A549 (cell line): ENCODE measurements around the gene MAPRE3. TPM values are rescaled to one million over a fixed set of nuclear protein-coding genes. Genes with fewer than 3 reads are reported as not detected.

Source experiments
- ATAC-seq, 2 experiments: fragments of 200-7000 bp in 1 of 2; fragments of >200 bp in 1 of 2; cut with Nextera tagmentation in 1 of 2; cut with Tn5 transposase in 1 of 2; 3 replicates each; pipeline versions ENCODE4 v1.8.0 to v1.9.1; 2018 to 2020; ENCODE audit warnings: mild to moderate bottlenecking in 1 of 2, moderate library complexity in 1 of 2
- CTCF ChIA-PET: fragments of 300-600 bp; sonication (Branson Sonifier 250); formaldehyde crosslinking; extraction: SDS; loops from one replicate; lab custom pipeline; 2021; ENCODE audit warnings: antibody characterized with exemption, inconsistent platforms; lab: Yijun Ruan, JAX
- POLR2A ChIA-PET: fragments of 350-600 bp; formaldehyde crosslinking; extraction: SDS; loops from one replicate; lab custom pipeline; 2021; ENCODE audit warnings: antibody characterized with exemption, inconsistent platforms; lab: Yijun Ruan, JAX
- DNase-seq, 2 experiments: peaks; one replicate each; pipeline versions ENCODE4 v3.0.0 to v3.0.0-alpha.2; 2011 to 2016; ENCODE audit warnings: low read depth in 1 of 2, low spot score in 1 of 2
- FAIRE-seq: peaks from 2 replicates; lab custom pipeline; 2011; peaks lifted over from hg19 to GRCh38; lab: Jason Lieb, UNC
- H3K27ac ChIP-seq, 2 experiments: fragments of >200 bp; sonication (Bioruptor Twin); formaldehyde crosslinking; 3 replicates each; pipeline ENCODE4 v1.5.1; 2016 to 2017
- H3K4me1 ChIP-seq: fragments of >200 bp; sonication (Bioruptor Twin); formaldehyde crosslinking; 3 replicates; pipeline ENCODE4 v1.6.1; 2016
- H3K4me2 ChIP-seq: fragments of >200 bp; sonication (Bioruptor Twin); formaldehyde crosslinking; 3 replicates; pipeline ENCODE4 v1.6.1; 2016
- H3K4me3 ChIP-seq: fragments of >200 bp; sonication (Bioruptor Twin); formaldehyde crosslinking; 3 replicates; pipeline ENCODE4 v1.5.1; 2016
- H3K9me3 ChIP-seq: fragments of >200 bp; sonication (Bioruptor Twin); formaldehyde crosslinking; 3 replicates; pipeline ENCODE4 v1.6.1; 2016
- BHLHE40 ChIP-seq: IDR thresholded peaks from 2 replicates; pipeline ENCODE4 v1.6.1; 2012; ENCODE audit warnings: low read depth, low read length, inconsistent platforms
- CBX2 ChIP-seq: fragments of 200-600 bp; sonication (generic); IDR thresholded peaks from 2 replicates; pipeline ENCODE4 v1.6.1; 2016; ENCODE audit warnings: low read depth, mild to moderate bottlenecking, borderline replicate concordance
- CHD2 ChIP-seq: fragments of 150-350 bp; IDR thresholded peaks from 2 replicates; pipeline ENCODE4 v1.6.1; 2014; ENCODE audit warnings: low read length; ENCODE audit not compliant: partially characterized antibody
- CHD4 ChIP-seq: fragments of 200-600 bp; sonication (generic); IDR thresholded peaks from 2 replicates; pipeline ENCODE4 v1.6.1; 2016; ENCODE audit warnings: antibody characterized with exemption, mild to moderate bottlenecking, borderline replicate concordance
- EP300 ChIP-seq, 2 experiments: fragments of >200 bp; sonication (Bioruptor Twin); formaldehyde crosslinking; IDR thresholded peaks; 2 replicates in 1 of 2; 3 replicates in 1 of 2; pipeline ENCODE4 v1.6.1; 2016 to 2017
- ESRRA ChIP-seq: fragments of 150-350 bp; IDR thresholded peaks from 2 replicates; pipeline ENCODE4 v1.6.1; 2014; ENCODE audit warnings: mild to moderate bottlenecking, low read length, borderline replicate concordance
- HOXA7 ChIP-seq: fragments of 250-450 bp; sonication (Bioruptor Pico); IDR thresholded peaks from 2 replicates; pipeline ENCODE4 v1.5.0; 2020; ENCODE audit warnings: mild to moderate bottlenecking, moderate library complexity
- HOXB13 ChIP-seq: fragments of 250-450 bp; sonication (Bioruptor Pico); IDR thresholded peaks from 2 replicates; pipeline ENCODE4 v1.5.0; 2020; ENCODE audit warnings: low read depth, mild to moderate bottlenecking, moderate library complexity
- JUN ChIP-seq, 2 experiments: fragments of >200 bp; sonication (Bioruptor Twin); formaldehyde crosslinking; IDR thresholded peaks; 2 replicates in 1 of 2; 3 replicates in 1 of 2; pipeline ENCODE4 v1.6.1; 2016 to 2017
- KDM1A ChIP-seq: fragments of 200-600 bp; sonication (generic); IDR thresholded peaks from 2 replicates; pipeline ENCODE4 v1.6.1; 2016; ENCODE audit warnings: low read depth, mild to moderate bottlenecking
- KDM5A ChIP-seq: fragments of 200-600 bp; sonication (generic); IDR thresholded peaks from 2 replicates; pipeline ENCODE4 v1.6.1; 2016; ENCODE audit warnings: antibody characterized with exemption, mild to moderate bottlenecking
- MAZ ChIP-seq: fragments of 150-350 bp; IDR thresholded peaks from 2 replicates; pipeline ENCODE4 v1.6.1; 2014; ENCODE audit warnings: antibody characterized with exemption, low read depth, low read length, borderline replicate concordance
- NR3C1 ChIP-seq: fragments of >200 bp; sonication (Bioruptor Twin); formaldehyde crosslinking; IDR thresholded peaks from 3 replicates; pipeline ENCODE4 v1.6.1; 2017
- PHF8 ChIP-seq: fragments of 200-600 bp; sonication (generic); IDR thresholded peaks from 2 replicates; pipeline ENCODE4 v1.6.1; 2016; ENCODE audit warnings: low read depth, mild to moderate bottlenecking, antibody characterized with exemption, moderate library complexity, borderline replicate concordance
- POLR2A ChIP-seq: IDR thresholded peaks from 2 replicates; pipeline ENCODE4 v1.6.1; 2012; ENCODE audit warnings: mild to moderate bottlenecking, low read length
- RAD21 ChIP-seq, 2 experiments: fragments of >200 bp in 1 of 2; sonication (Bioruptor Twin) in 1 of 2; formaldehyde crosslinking in 1 of 2; IDR thresholded peaks in 1 of 2; conservative IDR thresholded peaks in 1 of 2; 2 replicates in 1 of 2; 3 replicates in 1 of 2; pipeline ENCODE4 v1.6.1; 2012 to 2018; ENCODE audit warnings: inconsistent platforms in 1 of 2
- RARB ChIP-seq: fragments of 250-450 bp; sonication (Bioruptor Pico); IDR thresholded peaks from 2 replicates; pipeline ENCODE4 v1.8.0; 2021; ENCODE audit warnings: mild to moderate bottlenecking, moderate library complexity
- RCOR1 ChIP-seq: fragments of 150-350 bp; IDR thresholded peaks from 2 replicates; pipeline ENCODE4 v1.6.1; 2014; ENCODE audit warnings: antibody characterized with exemption, low read length, low read depth
- RFX5 ChIP-seq: fragments of 450-650 bp; IDR thresholded peaks from 2 replicates; pipeline ENCODE4 v1.7.1; 2014; ENCODE audit warnings: antibody characterized with exemption, mild to moderate bottlenecking, moderate library complexity
- RNF2 ChIP-seq: fragments of 200-600 bp; sonication (generic); IDR thresholded peaks from 2 replicates; pipeline ENCODE4 v1.6.1; 2016; ENCODE audit warnings: low read depth, mild to moderate bottlenecking, antibody characterized with exemption, moderate library complexity, borderline replicate concordance
- SMC3 ChIP-seq: fragments of >200 bp; sonication (Bioruptor Twin); formaldehyde crosslinking; IDR thresholded peaks from 3 replicates; pipeline ENCODE4 v1.6.1; 2018; ENCODE audit warnings: inconsistent platforms
- TFCP2L1 ChIP-seq: fragments of 250-450 bp; sonication (Bioruptor Pico); IDR thresholded peaks from 2 replicates; pipeline ENCODE4 v1.5.0; 2021; ENCODE audit warnings: mild to moderate bottlenecking
- ZC3H11A ChIP-seq: fragments of 450-650 bp; IDR thresholded peaks from 2 replicates; pipeline ENCODE4 v1.6.1; 2014; ENCODE audit warnings: antibody characterized with exemption, mild to moderate bottlenecking
- ZFP36 ChIP-seq: fragments of 450-650 bp; IDR thresholded peaks from 2 replicates; pipeline ENCODE4 v1.6.1; 2014; ENCODE audit warnings: borderline replicate concordance; ENCODE audit not compliant: partially characterized antibody
- ZNF302 ChIP-seq: fragments of 250-450 bp; sonication (Bioruptor Pico); IDR thresholded peaks from 2 replicates; pipeline ENCODE4 v1.9.0; 2021; ENCODE audit warnings: inconsistent platforms, mild to moderate bottlenecking, moderate library complexity
- WGBS: methylation state at CpG from one replicate; pipeline ENCODE4 v1.1.6; 2017; ENCODE audit errors: missing lambda C conversion rate; 5-methylcytosine and 5-hydroxymethylcytosine counted together
- polyA plus RNA-seq, 4 experiments: library from polyadenylated mRNA; depleted of rRNA in 3 of 4; stranded (reverse); fragments of >200 nt; fragmentation: RNase III in 1 of 4; extraction: RNeasy Plus Mini Kit Qiagen cat#74134 plus additional on column Dnase treatment in 1 of 4; gene quantifications; 2 replicates in 3 of 4; 3 replicates in 1 of 4; pipeline ENCODE4 v1.2.3, GENCODE V29; 2011 to 2017
- TF ChIP-seq, protein P1 (sequence below): fragments of >200 bp; sonication (Bioruptor Twin); formaldehyde crosslinking; IDR thresholded peaks from 3 replicates; pipeline ENCODE4 v1.5.1; 2016
- TF ChIP-seq, protein P2 (sequence below): fragments of 250-450 bp; sonication (Bioruptor Pico); IDR thresholded peaks from 2 replicates; pipeline ENCODE4 v1.5.0; 2021; ENCODE audit warnings: mild to moderate bottlenecking, moderate library complexity, borderline replicate concordance
- TF ChIP-seq, protein P3 (sequence below): IDR thresholded peaks from 2 replicates; pipeline ENCODE4 v1.6.1; 2012; ENCODE audit warnings: low read depth, borderline replicate concordance
- TF ChIP-seq, protein P4 (sequence below): IDR thresholded peaks from 2 replicates; pipeline ENCODE4 v1.6.1; 2012

The MAPRE3 gene
- polyA plus RNA-seq, 2 of the 4 experiments (the other 2 are of a cell fraction) = 12.1 to 21.5 TPM

DNA sequence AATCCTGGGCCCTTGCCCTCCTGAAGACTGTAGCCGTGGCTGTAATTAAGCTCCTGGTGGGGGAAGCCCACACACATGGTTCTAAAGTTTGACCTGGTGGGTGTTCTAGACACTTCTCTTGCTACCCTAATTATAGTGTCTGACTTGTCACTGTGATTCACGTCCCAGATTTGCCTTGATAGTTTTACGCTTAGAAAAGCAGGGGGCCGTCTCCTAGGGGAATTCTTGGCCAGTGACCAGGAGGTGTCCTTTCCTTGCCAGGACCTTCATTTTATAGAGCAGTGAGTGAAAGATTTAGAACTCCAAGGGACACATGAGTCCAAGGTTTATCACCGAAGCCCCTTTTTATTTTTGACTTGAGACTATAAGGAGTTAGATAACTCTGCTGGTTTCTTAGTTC is 71.3 kb downstream of the MAPRE3 start:
- TF ChIP-seq HOXA7 (no peak), CBX2 (no peak), BHLHE40 (no peak), RNF2 (no peak), CHD2 (no peak), MAZ (no peak), NR3C1 (no peak), PHF8 (no peak), HOXB13 (CRISPR knock-in tag) (no peak), KDM5A (no peak), ZFP36 (no peak), ESRRA (no peak), TFCP2L1 (CRISPR knock-in tag) (no peak)
- TF ChIP-seq, protein P1, sequence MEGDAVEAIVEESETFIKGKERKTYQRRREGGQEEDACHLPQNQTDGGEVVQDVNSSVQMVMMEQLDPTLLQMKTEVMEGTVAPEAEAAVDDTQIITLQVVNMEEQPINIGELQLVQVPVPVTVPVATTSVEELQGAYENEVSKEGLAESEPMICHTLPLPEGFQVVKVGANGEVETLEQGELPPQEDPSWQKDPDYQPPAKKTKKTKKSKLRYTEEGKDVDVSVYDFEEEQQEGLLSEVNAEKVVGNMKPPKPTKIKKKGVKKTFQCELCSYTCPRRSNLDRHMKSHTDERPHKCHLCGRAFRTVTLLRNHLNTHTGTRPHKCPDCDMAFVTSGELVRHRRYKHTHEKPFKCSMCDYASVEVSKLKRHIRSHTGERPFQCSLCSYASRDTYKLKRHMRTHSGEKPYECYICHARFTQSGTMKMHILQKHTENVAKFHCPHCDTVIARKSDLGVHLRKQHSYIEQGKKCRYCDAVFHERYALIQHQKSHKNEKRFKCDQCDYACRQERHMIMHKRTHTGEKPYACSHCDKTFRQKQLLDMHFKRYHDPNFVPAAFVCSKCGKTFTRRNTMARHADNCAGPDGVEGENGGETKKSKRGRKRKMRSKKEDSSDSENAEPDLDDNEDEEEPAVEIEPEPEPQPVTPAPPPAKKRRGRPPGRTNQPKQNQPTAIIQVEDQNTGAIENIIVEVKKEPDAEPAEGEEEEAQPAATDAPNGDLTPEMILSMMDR = no peak
- ChIA-PET POLR2A (interaction anchor here (1.2 kb wide), 1 partner anchor 9 kb away, joined by 6 read pairs; no protein-coding TSS in a partner anchor), CTCF (interaction anchor here (1.2 to 4.8 kb wide), 5 partner anchors 8 to 196 kb away, joined by 3 to 27 read pairs (median 10); no protein-coding TSS in a partner anchor)
- Histone ChIP-seq H3K27ac (no peak overlapping the region), H3K4me1 (no peaks in the 10 kb centered on the region), H3K4me3 (no peak overlapping the region), H3K9me3 (no peaks in the 10 kb centered on the region), H3K4me2 (no peak overlapping the region)
- FAIRE-seq = no peak
- WGBS = 91% methylated on average over 5 of the region's 5 CpGs
- no peak for DNase-seq
- no peak for ATAC-seq

DNA sequence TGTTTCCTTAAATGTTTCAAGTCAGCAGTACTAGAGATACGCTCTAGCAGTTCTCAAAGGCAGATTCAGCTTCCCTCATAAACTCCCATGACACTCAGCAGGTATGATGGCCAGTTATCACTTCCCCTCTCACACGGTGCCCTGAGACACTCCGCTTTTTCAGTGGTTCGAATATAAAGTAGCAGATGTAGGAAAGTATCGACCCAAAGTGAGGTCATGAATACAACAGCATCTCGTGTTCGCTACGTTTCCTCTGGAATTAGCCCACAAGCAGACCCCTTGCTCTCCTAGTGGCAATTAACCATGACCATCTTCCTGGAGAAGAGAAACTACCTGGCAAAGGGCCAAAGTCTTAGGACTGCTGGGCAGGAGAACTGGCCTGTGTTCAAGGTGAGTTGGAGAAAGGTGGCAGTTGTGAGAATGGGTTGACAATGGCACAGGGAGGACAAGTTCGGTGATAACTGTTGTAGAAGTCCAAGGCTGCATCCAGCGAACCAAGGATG is 71.8 kb downstream of the MAPRE3 start:
- no peak overlapping the region for H3K4me2 ChIP-seq
- no peaks in the 10 kb centered on the region for H3K4me1 ChIP-seq
- DNase-seq (no peak), FAIRE-seq (no peak), ATAC-seq (no peak)
- TF ChIP-seq POLR2A = no peak
- no peak for TF ChIP-seq KDM5A
- TF ChIP-seq, protein P1 = no peak
- no peak for TF ChIP-seq ZC3H11A
- no peak for TF ChIP-seq ZNF302 (CRISPR knock-in tag)
- TF ChIP-seq, protein P2, sequence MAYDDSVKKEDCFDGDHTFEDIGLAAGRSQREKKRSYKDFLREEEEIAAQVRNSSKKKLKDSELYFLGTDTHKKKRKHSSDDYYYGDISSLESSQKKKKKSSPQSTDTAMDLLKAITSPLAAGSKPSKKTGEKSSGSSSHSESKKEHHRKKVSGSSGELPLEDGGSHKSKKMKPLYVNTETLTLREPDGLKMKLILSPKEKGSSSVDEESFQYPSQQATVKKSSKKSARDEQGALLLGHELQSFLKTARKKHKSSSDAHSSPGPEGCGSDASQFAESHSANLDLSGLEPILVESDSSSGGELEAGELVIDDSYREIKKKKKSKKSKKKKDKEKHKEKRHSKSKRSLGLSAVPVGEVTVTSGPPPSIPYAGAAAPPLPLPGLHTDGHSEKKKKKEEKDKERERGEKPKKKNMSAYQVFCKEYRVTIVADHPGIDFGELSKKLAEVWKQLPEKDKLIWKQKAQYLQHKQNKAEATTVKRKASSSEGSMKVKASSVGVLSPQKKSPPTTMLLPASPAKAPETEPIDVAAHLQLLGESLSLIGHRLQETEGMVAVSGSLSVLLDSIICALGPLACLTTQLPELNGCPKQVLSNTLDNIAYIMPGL (CRISPR knock-in tag) = no peak
- no peak for TF ChIP-seq CHD4
- TF ChIP-seq RFX5 = no peak
- no peak for TF ChIP-seq EP300 (IDR thresholded peaks at IDR 0.05)
- no peak for TF ChIP-seq RARB (CRISPR knock-in tag)
- TF ChIP-seq SMC3 = no peak
- TF ChIP-seq RCOR1 = no peak
- TF ChIP-seq RAD21 (conservative IDR thresholded peaks at IDR 0.05 in 1 of 2, IDR thresholded peaks at IDR 0.05 in 1 of 2) = no peak
- no peak for TF ChIP-seq JUN (IDR thresholded peaks at IDR 0.05)
- TF ChIP-seq MAZ = no peak
- TF ChIP-seq KDM1A = no peak
- TF ChIP-seq, protein P3, sequence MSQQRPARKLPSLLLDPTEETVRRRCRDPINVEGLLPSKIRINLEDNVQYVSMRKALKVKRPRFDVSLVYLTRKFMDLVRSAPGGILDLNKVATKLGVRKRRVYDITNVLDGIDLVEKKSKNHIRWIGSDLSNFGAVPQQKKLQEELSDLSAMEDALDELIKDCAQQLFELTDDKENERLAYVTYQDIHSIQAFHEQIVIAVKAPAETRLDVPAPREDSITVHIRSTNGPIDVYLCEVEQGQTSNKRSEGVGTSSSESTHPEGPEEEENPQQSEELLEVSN = no peak
- TF ChIP-seq, protein P4, sequence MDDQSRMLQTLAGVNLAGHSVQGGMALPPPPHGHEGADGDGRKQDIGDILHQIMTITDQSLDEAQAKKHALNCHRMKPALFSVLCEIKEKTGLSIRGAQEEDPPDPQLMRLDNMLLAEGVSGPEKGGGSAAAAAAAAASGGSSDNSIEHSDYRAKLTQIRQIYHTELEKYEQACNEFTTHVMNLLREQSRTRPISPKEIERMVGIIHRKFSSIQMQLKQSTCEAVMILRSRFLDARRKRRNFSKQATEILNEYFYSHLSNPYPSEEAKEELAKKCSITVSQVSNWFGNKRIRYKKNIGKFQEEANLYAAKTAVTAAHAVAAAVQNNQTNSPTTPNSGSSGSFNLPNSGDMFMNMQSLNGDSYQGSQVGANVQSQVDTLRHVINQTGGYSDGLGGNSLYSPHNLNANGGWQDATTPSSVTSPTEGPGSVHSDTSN = no peak
- no peak overlapping the region for H3K27ac ChIP-seq
- ChIA-PET CTCF (interaction anchor here (0.6 to 4.8 kb wide), 8 partner anchors 8 to 196 kb away, joined by 3 to 27 read pairs (median 6); partner anchors contain the start of genes AGBL5 and TMEM214), POLR2A (interaction anchor here (1.0 to 1.2 kb wide), 3 partner anchors 8 to 13 kb away, joined by 3 to 6 read pairs (median 5); partner anchors contain the start of gene TMEM214)
- 92% methylated on average over 10 of the region's 10 CpGs for WGBS
- no peaks in the 10 kb centered on the region for H3K9me3 ChIP-seq
- H3K4me3 ChIP-seq = no peak overlapping the region
